Skeletal muscle tissue (tissue), 4 donors: ENCODE results near the gene HNMT. TPM values are rescaled to one million over a fixed set of nuclear protein-coding genes. Genes with fewer than 3 reads are reported as not detected.
"Not testable (repeated sequence)": the region's sequence is repeated elsewhere in the genome, so short reads cannot be mapped to it uniquely, and the experiment has no call there.

Experiments used
- H3K27ac ChIP-seq: one replicate; pipeline ENCODE4 v1.7.0; 2013; ENCODE audit warnings: mild to moderate bottlenecking, low read depth, low read length, inconsistent platforms
- H3K27me3 ChIP-seq, 3 donors: one replicate each; pipeline ENCODE4 v1.7.0; 2013; ENCODE audit warnings: low read length in 3 of 3; ENCODE audit not compliant: control insufficient read depth in 3 of 3, insufficient read depth in 3 of 3
- H3K36me3 ChIP-seq, 3 donors: one replicate each; pipeline ENCODE4 v1.7.0; 2013; ENCODE audit warnings: low read length in 3 of 3; ENCODE audit not compliant: control insufficient read depth in 3 of 3, insufficient read depth in 3 of 3
- H3K4me1 ChIP-seq, 3 donors: one replicate each; pipeline ENCODE4 v1.7.0; 2013; ENCODE audit warnings: low read length in 3 of 3, mild to moderate bottlenecking in 3 of 3; ENCODE audit not compliant: control insufficient read depth in 3 of 3, insufficient read depth in 3 of 3
- H3K4me3 ChIP-seq, 3 donors: one replicate each; pipeline ENCODE4 v1.7.0; 2013; ENCODE audit warnings: low read length in 3 of 3
- H3K9ac ChIP-seq, 3 donors: one replicate each; pipeline ENCODE4 v1.7.0; 2013; ENCODE audit warnings: low read length in 3 of 3, mild to moderate bottlenecking in 3 of 3, moderate library complexity in 2 of 3, low read depth in 1 of 3
- H3K9me3 ChIP-seq, 3 donors: one replicate each; pipeline ENCODE4 v1.7.0; 2013; ENCODE audit warnings: low read length in 3 of 3; ENCODE audit not compliant: control insufficient read depth in 3 of 3
- total RNA-seq: library from RNA; depleted of rRNA; stranded (reverse); fragments of >200 nt; gene quantifications from one replicate; pipeline ENCODE4 v1.2.3, GENCODE V29; 2014
- donor health status: Osteomylitis.

Gene HNMT
- total RNA-seq, 1 donor from 2014 or later = 43.3 TPM

DNA sequence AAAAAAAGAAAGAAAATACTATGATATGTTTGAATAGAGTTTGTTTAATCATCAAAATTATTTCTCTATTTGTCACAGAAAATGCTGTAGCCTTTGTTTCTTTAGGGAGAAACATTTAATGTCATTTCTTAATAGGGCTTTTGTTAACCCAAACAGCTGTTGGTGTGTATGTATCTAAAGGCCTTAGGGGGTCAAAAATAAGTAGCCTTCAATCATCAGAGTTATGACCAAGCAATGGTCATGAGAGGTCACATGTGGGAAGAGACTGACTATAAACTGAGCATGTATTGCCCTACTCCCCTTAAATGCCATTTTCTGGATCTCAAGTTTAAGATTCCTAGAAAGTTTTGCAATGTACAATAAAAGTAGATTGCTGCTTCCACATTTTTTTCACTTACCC, 22.7 kb downstream of the HNMT start:
- no peaks in the 10 kb centered on the region for H3K4me1 ChIP-seq
- H3K27me3 ChIP-seq = no peaks in the 10 kb centered on the region
- no peaks in the 10 kb centered on the region for H3K9me3 ChIP-seq
- H3K27ac ChIP-seq = no peak overlapping the region
- peaks cover 0 to 2% (median 0%) of the 10 kb centered on the region in 3 donors for H3K36me3 ChIP-seq
- no peak overlapping the region for H3K4me3 ChIP-seq
- H3K9ac ChIP-seq = no peak overlapping the region

DNA sequence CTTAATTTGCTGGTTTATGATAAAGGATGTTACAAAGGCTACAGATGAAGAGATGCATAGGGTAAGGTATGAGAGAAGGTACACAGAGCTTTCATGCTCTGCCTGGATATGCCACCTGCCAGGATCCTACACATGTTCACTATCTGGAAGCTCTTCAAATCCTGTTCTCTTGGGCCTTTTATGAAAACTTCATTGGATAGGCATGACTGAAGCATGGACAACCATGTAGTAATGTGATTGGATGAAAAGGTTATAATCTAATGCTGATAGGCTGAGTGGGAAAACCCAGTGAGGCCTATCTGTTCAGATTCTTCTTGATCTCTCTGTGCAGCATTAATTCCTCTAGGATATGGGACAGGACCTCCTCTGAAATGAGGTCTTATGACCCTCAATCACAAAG, 26.8 kb downstream of the HNMT start:
- Histone ChIP-seq H3K4me1 (no peaks in the 10 kb centered on the region), H3K4me3 (no peak overlapping the region), H3K9me3 (no peaks in the 10 kb centered on the region), H3K27me3 (no peaks in the 10 kb centered on the region), H3K9ac (no peak overlapping the region), H3K27ac (no peak overlapping the region), H3K36me3 (peaks cover 0 to 2% (median 0%) of the 10 kb centered on the region in 3 donors)

DNA sequence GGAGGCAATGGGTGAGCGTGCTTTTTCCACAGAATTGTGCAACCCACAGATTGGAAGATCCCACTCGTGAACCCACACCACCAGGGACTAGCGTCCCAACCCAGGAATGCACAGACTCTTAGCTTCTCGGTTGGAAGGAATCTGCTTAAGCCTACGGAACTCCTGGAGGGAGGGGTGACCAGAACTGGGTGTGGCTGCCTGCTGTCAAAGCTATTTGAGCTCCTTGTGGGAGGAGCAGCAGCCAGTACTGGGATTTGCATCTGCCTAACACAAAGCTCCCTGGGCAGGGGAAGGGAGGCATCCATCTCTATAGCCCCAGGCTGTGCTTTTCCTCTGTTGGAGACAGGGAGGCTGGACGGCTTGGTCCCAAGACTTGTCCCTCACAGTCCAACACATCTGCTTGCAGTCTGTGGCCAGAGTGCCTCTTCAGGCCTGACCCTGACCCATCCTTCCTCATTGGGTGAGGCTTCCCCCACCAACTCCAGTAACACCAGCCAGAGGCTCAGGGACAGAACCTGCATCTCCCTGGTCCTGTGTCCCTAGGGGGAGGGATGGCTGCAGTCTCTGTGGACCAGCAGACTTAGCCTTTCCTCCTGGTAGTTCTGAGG, 27.9 kb downstream of the HNMT start:
- Histone ChIP-seq H3K9ac (no peak overlapping the region), H3K27me3 (no peaks in the 10 kb centered on the region), H3K36me3 (peaks cover 0 to 2% (median 0%) of the 10 kb centered on the region in 3 donors), H3K4me3 (no peak overlapping the region), H3K27ac (no peak overlapping the region), H3K9me3 (no peaks in the 10 kb centered on the region), H3K4me1 (no peaks in the 10 kb centered on the region)

DNA sequence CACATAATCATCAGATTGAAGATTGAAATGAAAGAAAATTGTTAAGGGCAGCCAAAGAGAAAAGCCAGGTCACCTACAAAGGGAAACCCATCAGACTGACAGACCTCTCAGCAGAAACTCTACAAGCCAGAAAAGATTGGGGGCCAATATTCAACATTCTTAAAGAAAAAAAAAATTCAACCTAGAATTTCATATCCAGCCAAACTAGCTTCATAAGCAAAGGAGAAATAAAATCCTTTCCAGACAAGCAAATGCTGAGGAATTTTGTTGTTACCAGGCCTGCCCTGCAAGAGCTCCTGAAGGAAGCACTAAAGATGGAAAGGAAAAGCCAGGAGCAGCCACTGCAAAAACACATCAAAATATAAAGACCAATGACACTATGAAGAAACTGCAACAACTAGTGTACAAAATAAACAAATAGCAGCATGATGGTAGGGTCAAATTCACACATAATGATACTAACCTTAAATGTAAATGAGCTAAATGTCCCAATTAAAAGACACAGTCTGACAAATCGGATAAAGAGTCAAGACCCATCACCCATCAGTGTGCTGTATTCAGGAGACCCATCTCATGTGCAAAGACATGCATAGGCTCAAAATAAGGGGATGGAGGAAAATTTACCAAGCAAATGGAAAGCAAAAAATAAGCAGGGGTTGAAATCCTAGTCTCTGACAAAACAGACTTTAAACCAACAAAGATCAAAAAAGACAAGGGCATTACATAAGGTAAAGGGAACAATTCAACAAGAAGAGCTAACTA, 29.6 kb downstream of the HNMT start:
- H3K9me3 ChIP-seq, H3K4me3 ChIP-seq, H3K9ac ChIP-seq, H3K36me3 ChIP-seq, H3K27ac ChIP-seq, H3K27me3 ChIP-seq, H3K4me1 ChIP-seq: not testable (repeated sequence)

DNA sequence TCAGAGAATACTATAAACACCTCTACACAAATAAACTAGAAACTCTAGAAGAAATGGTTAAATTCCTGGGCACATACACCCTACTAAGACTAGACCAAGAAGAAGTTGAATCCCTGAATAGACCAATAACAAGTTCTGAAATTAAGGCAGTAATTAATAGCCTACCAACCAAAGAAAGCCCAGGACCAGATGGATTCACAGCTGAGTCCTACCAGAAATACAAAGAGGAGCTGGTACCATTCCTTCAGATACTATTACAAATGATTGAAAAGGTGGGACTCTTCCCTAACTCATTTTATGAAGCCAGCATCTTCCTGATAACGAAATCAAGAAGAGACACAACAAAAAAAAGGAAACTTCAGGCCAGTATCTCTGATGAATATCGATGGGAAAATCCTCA, 31.1 kb downstream of the HNMT start:
- not testable (repeated sequence) for H3K4me3 ChIP-seq, H3K4me1 ChIP-seq, H3K27ac ChIP-seq, H3K9me3 ChIP-seq, H3K36me3 ChIP-seq, H3K27me3 ChIP-seq, H3K9ac ChIP-seq

DNA sequence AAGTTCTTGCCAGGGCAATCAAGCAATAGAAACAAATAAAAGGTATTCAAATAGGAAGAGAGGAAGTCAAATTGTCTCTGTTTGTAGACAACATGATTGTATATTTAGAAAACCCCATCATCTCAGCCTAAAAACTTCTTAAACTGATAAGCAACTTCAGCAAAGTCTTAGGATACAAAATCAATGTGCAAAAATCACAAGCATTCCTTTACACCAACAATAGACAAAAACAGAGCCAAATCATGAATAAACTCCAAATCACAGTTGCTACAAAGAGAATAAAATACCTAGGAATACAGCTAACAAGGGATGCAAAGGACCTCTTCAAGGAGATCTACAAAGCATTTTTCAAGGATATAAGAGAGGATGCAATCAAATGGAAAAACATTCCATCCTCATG, 31.9 kb downstream of the HNMT start:
- not testable (repeated sequence) for H3K27ac ChIP-seq, H3K4me3 ChIP-seq, H3K36me3 ChIP-seq, H3K9me3 ChIP-seq, H3K4me1 ChIP-seq, H3K9ac ChIP-seq, H3K27me3 ChIP-seq

DNA sequence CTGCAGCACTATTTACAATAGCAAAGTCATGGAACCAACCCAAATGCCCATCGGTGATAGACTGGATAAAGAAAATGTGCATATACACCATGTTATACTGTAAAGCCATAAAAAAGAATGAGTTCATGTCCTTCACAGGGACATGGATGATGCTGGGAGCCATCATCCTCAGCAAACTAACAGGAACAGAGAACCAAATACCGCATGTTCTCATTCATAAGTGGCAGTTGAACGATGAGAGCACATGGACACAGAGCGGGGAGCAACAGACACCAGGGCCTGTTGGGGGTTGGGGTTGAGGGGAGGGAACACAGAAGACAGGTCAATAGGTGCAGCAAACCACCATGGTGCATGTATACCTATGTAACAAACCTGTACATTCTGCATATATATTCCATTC, 33.5 kb downstream of the HNMT start:
- Histone ChIP-seq H3K9ac (no peak overlapping the region), H3K36me3 (peaks cover 0 to 2% (median 0%) of the 10 kb centered on the region in 3 donors), H3K4me1 (no peaks in the 10 kb centered on the region), H3K27me3 (no peaks in the 10 kb centered on the region), H3K4me3 (no peak overlapping the region), H3K27ac (no peak overlapping the region), H3K9me3 (no peaks in the 10 kb centered on the region)

DNA sequence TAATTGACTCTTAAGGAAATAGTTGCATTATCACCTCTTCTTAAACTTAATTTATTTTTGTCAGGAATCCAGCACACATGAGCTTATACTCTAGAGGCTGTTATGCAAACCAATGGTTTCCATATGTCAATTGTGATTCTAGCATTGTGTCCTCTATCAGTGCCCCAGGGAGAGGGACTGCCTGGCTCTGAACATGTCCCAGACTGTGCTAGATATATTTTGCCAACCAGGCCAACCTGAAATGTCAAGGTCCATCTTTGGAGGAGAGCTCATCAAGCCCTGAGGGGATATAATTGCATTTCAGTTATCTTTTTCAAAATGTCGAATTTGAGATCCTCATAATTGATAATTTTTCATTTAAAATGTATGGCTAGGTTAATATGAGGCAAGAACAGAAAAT, 34.2 kb downstream of the HNMT start:
- Histone ChIP-seq H3K27me3 (no peaks in the 10 kb centered on the region), H3K36me3 (peaks cover 0 to 4% (median 2%) of the 10 kb centered on the region in 3 donors), H3K27ac (no peak overlapping the region), H3K4me3 (no peak overlapping the region), H3K9me3 (no peaks in the 10 kb centered on the region), H3K4me1 (no peaks in the 10 kb centered on the region), H3K9ac (no peak overlapping the region)

DNA sequence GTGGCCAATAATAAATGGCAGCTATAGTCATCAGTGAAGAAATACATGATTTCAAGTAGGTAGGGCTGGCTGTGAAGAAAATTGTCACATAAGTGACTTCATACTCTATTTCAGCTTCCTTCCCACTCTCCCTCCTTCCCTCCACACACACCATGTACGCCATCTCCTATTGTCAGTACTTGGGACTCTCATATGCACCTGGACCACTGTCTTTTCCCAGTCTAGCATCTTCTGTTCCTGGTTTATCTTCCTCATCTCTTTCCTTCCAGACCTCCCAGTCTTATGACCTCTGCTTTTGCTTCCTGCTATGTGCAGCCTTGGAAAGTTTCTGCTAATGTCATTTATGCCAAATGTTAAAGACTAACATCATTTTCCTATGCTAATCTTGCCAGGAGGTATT, 35.0 kb downstream of the HNMT start:
- Histone ChIP-seq H3K9me3 (no peaks in the 10 kb centered on the region), H3K27ac (no peak overlapping the region), H3K4me1 (no peaks in the 10 kb centered on the region), H3K27me3 (no peaks in the 10 kb centered on the region), H3K9ac (no peak overlapping the region), H3K36me3 (peaks cover 0 to 7% (median 2%) of the 10 kb centered on the region in 3 donors), H3K4me3 (no peak overlapping the region)

DNA sequence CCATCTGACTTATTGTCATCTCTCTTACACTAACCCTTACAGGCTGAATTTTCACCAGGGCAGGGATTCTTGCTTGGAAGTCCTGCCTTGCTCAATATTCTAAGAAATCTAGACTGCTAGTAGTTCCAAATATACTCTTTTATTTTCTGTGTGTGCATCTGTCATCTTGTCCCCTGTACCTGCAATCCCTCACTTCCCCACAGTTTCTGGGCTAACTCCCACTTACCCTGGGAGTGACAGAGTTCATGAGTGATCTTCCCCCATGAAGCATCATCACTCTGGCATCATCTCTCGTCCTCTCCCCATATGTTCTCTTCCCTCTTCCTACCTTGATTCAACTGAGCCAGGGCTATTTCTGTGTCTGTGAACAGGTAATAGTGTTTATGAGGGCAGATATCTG, 35.7 kb downstream of the HNMT start:
- Histone ChIP-seq H3K27ac (no peak overlapping the region), H3K9ac (no peak overlapping the region), H3K27me3 (no peaks in the 10 kb centered on the region), H3K9me3 (no peaks in the 10 kb centered on the region), H3K36me3 (peaks cover 0 to 7% (median 3%) of the 10 kb centered on the region in 3 donors), H3K4me3 (no peak overlapping the region), H3K4me1 (no peaks in the 10 kb centered on the region)
